Measurements from ENCODE around the gene KLF3. TPM values are rescaled to one million over a fixed set of nuclear protein-coding genes. Genes with fewer than 3 reads are reported as not detected.
A peak's percentile ranks its signal among the peaks of the same experiment; 100 is the strongest.

KLF3 gene
- total and polyA plus RNA-seq, 2 of the 4 experiments (the other 2 are of a cell fraction), result 8.2 to 12.6 TPM

DNA sequence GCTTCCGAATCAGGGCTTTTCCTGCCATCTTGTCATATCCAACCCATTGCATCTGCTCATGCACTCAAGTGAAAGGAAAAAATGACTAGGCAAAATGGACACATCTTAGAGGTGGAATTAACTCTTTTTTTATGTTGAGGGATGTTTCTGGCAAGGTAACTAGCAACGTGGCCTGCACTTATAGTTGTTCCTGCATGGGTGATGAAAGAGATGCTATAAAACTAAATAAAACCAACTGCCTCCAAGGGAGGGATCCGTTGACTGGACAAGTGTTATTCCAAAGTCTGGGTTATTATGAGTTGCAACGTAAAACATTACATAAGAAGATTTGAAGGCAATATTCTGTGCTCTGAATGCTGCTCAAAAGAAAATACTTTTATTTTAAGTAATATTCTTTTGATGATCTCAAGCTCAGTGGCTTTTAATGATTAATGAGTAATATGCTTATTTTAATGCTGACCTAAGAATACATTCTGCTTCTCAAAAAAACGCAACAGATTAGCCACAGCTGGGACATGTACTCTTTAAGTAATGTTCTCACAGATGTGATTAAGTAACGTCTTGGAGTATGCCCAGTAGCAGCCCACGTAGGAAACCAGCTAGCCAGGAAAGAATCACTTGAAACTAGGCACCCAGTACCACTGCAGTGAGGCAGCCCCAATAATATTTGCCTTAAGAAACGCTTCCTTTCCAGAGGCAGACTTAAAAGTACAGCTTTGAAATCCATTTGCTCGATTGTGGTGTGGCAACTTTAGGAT lies 27.4 kb downstream of the KLF3 start:
- Histone ChIP-seq H3K27ac (ENCODE audit: insufficient read depth, low read length) (no peak overlapping the region), H4K5ac (ENCODE audit: low read depth, low read length) (no peak overlapping the region), H4K8ac (ENCODE audit: low read depth in 2 of 2, low read length in 2 of 2) (no peak overlapping the region), H3K4me2 (ENCODE audit: low read depth, low read length) (no peak overlapping the region), H3K36me3 (ENCODE audit: control insufficient read depth, insufficient read depth, low read length) (peaks cover 46% of the 10 kb centered on the region), H3K4me1 (ENCODE audit: control insufficient read depth, insufficient read depth, low read length) (peaks cover 7% of the 10 kb centered on the region), H2AK9ac (replicated peaks; ENCODE audit: low read depth, low read length, poor library complexity) (no peak overlapping the region), H2BK20ac (ENCODE audit: low read depth, low read length) (no peak overlapping the region), H3K9me1 (ENCODE audit: insufficient read depth, low read length) (peaks cover 19% of the 10 kb centered on the region), H3K14ac (replicated peaks; ENCODE audit: low read depth, low read length) (0 out of 2 replicates have a peak overlapping the region, but pooled peaks have one; percentile 23), H3K9me3 (ENCODE audit: control insufficient read depth, insufficient read depth, low read length) (no peaks in the 10 kb centered on the region), H3K4me3 (ENCODE audit: insufficient read depth, low read depth, low read length) (no peak overlapping the region), H3K79me1 (ENCODE audit: low read depth in 1 of 2, low read length in 2 of 2) (peaks cover 36 to 72% of the 10 kb centered on the region in 2 experiments), H2AFZ (replicated peaks; ENCODE audit: low read length, poor library complexity) (no peak overlapping the region), H3K56ac (ENCODE audit: extremely low read depth, insufficient read depth, low read length) (no peak overlapping the region), H3K18ac (ENCODE audit: low read depth, low read length) (no peak overlapping the region; the same call in 1 of the 2 replicates), H2BK120ac (ENCODE audit: low read depth, low read length) (no peak overlapping the region), H2BK15ac (ENCODE audit: low read depth, low read length) (no peak overlapping the region), H2AK5ac (ENCODE audit: low read depth, low read length) (no peak overlapping the region), H2BK5ac (ENCODE audit: low read depth, low read length, poor library complexity, severe bottlenecking) (no peak overlapping the region), H3K27me3 (ENCODE audit: control insufficient read depth, insufficient read depth, low read length) (no peaks in the 10 kb centered on the region), H3K4ac (ENCODE audit: low read depth, low read length) (no peak overlapping the region), H4K91ac (ENCODE audit: insufficient read depth, low read depth, low read length) (no peak overlapping the region), H4K20me1 (ENCODE audit: insufficient read depth, low read length) (peaks cover 32% of the 10 kb centered on the region), H3K9ac (ENCODE audit: low read depth, low read length) (no peak overlapping the region), H3K23ac (ENCODE audit: low read depth, low read length) (no peak overlapping the region)
- WGBS, 2 experiments (ENCODE audit: extremely low coverage in 2 of 2, insufficient read length in 1 of 2), result no CpG with 5 or more reads among the region's 9 CpGs
- ATAC-seq (ENCODE audit: low read depth), result peak; percentile 76
- no peak; the same call in 1 of the 2 replicates for TF ChIP-seq POLR2A (IDR thresholded peaks at IDR 0.05; ENCODE audit: low read depth, low read length)
- no peak for TF ChIP-seq NFE2L2 (IDR thresholded peaks at IDR 0.05; ENCODE audit: low read depth, low read length)
- no peak for TF ChIP-seq MXI1 (IDR thresholded peaks at IDR 0.05; ENCODE audit: borderline replicate concordance, low read depth, low read length)
- TF ChIP-seq FOS (IDR thresholded peaks at IDR 0.05; ENCODE audit: low read depth, low read length), result no peak
- TF ChIP-seq, protein P1, sequence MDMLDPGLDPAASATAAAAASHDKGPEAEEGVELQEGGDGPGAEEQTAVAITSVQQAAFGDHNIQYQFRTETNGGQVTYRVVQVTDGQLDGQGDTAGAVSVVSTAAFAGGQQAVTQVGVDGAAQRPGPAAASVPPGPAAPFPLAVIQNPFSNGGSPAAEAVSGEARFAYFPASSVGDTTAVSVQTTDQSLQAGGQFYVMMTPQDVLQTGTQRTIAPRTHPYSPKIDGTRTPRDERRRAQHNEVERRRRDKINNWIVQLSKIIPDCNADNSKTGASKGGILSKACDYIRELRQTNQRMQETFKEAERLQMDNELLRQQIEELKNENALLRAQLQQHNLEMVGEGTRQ (IDR thresholded peaks at IDR 0.05; ENCODE audit: low read depth, low read length), result no peak
- TF ChIP-seq CEBPB (IDR thresholded peaks at IDR 0.05; ENCODE audit: low read depth, low read length), result peak; percentile 74
- TF ChIP-seq RFX5 (IDR thresholded peaks at IDR 0.05; ENCODE audit: low read depth, low read length), result no peak
- no peak for TF ChIP-seq BHLHE40 (IDR thresholded peaks at IDR 0.05; ENCODE audit: low read depth, low read length)
- TF ChIP-seq MAFK (IDR thresholded peaks at IDR 0.05; ENCODE audit: low read depth, low read length), result peak; percentile 48; the same call in 1 of the 2 replicates
- no TSS peak for BruUV-seq (replicated peaks)
- dilution Hi-C loops (cut with HindIII; ENCODE audit: low sequenced_read_pairs, unreplicated experiment) (no loop called here), intact Hi-C loops (cut with micrococcal nuclease) (no loop called here), in situ Hi-C loops (cut with MboI; ENCODE audit: low sequenced_read_pairs) (no loop called here)
- ChIA-PET POLR2A (ENCODE audit: unreplicated experiment) (no interaction called here), CTCF (interaction anchor here (0.5 to 0.6 kb wide), 3 partner anchors 36 to 617 kb away, joined by 3 read pairs; no protein-coding TSS in a partner anchor)
- peak; percentile 95 for DNase-seq
